Activated CD4-positive, alpha-beta memory T cell treated with anti-CD3 and anti-CD28 coated beads, Interleukin-2, amount 10 ng/mL, durations not matched to agents 7 days and 5 days (primary cell): Measurements from ENCODE around the gene PPM1J. TPM values are rescaled to one million over a fixed set of nuclear protein-coding genes. Genes with fewer than 3 reads are reported as not detected.
A peak's percentile ranks its signal among the peaks of the same experiment; 100 is the strongest.

Experiments used
- CTCF ChIA-PET: fragments of 350-600 bp; sonication (Branson Sonifier 250); formaldehyde crosslinking; loops from one replicate; lab custom pipeline; 2021; ENCODE audit warnings: antibody characterized with exemption, inconsistent platforms; lab: Charles Lee
- POLR2A ChIA-PET: fragments of 350-600 bp; sonication (Branson Sonifier 250); formaldehyde crosslinking; loops from one replicate; lab custom pipeline; 2021; ENCODE audit warnings: antibody characterized with exemption; lab: Charles Lee
- DNase-seq: peaks from one replicate; pipeline ENCODE4 v3.0.0-alpha.2; 2020
- H3K27ac Mint-ChIP-seq: one replicate; pipeline ENCODE4 v1.8.0; 2021; ENCODE audit warnings: mild to moderate bottlenecking, mixed read lengths
- H3K27me3 Mint-ChIP-seq: one replicate; pipeline ENCODE4 v1.8.0; 2021; ENCODE audit warnings: mixed read lengths
- H3K36me3 Mint-ChIP-seq: one replicate; pipeline ENCODE4 v1.8.0; 2021; ENCODE audit warnings: low read depth, mixed read lengths
- H3K4me1 Mint-ChIP-seq: one replicate; pipeline ENCODE4 v1.8.0; 2021; ENCODE audit warnings: mixed read lengths
- H3K4me3 Mint-ChIP-seq: one replicate; pipeline ENCODE4 v1.8.0; 2021; ENCODE audit warnings: mild to moderate bottlenecking, mixed read lengths
- H3K9me3 Mint-ChIP-seq: one replicate; pipeline ENCODE4 v1.8.0; 2021; ENCODE audit warnings: mixed read lengths
- total RNA-seq, 2 experiments: library from RNA; stranded (reverse); gene quantifications; one replicate each; pipeline ENCODE4 v1.2.3, GENCODE V29; 2021

PPM1J gene, protein sequence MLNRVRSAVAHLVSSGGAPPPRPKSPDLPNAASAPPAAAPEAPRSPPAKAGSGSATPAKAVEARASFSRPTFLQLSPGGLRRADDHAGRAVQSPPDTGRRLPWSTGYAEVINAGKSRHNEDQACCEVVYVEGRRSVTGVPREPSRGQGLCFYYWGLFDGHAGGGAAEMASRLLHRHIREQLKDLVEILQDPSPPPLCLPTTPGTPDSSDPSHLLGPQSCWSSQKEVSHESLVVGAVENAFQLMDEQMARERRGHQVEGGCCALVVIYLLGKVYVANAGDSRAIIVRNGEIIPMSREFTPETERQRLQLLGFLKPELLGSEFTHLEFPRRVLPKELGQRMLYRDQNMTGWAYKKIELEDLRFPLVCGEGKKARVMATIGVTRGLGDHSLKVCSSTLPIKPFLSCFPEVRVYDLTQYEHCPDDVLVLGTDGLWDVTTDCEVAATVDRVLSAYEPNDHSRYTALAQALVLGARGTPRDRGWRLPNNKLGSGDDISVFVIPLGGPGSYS
- not detected for total RNA-seq

GRCh38 chr1:112715264-112716053 lies at the start of gene PPM1J:
PPM1J (minus strand) TSS chr1:112715332; CDS start chr1:112715301, 31 bp downstream.
- CTCF ChIA-PET: interaction anchor here (0.6 to 7.9 kb wide), 32 partner anchors 7 to 738 kb away, joined by 3 to 96 read pairs (median 4); partner anchors contain the start of genes CAPZA1, CTTNBP2NL, LRIG2 and MOV10
- H3K27ac Mint-ChIP-seq: no peak within 1 kb of the TSS

DNA sequence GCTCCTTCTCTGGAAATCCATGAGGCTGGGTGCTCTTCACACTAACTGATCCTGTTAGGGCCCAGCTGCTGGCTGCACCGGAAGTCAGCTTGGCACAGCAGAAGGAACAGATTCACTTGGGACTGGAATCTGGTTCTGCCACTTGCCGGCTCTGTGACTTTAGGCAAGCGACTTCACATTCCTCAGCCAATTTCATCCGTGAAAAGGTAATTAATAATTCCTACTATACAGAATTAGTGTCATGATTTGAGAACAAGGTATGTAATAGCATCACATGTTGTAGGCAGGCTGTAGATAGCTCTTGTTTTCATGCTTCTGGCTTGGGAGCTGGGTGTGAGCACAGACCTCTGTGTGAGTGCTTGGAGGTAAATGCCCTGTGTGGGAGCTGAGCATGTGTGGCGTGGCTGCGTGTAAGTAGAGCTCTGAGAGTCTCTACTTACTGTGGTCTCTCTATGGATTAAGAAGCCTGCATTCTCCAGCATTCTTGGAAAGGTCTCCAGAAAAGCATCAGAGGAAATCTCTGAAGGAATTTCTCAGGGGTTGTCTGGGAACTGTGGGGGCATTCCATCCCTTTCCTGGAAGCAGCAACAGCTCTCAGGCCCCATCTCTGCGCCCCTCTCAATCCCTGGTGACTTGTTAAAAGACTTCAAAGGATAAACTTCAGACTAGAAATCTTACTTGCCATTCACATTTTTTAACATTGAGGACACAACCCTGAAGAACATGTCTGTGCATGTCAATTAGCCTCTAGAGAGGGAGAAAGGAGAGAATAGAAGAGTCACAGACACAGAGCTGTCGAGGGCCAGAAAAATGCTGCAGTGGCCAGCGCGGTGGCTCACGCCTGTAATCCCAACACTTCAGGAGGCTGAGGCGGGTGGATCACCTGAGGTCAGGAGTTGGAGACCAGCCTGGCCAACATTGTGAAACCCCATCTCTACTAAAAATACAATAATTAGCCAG lies 47.7 kb upstream of the PPM1J start:
- Mint-ChIP-seq H3K4me3 (no peak overlapping the region), H3K4me1 (no peaks in the 10 kb centered on the region), H3K36me3 (no peaks in the 10 kb centered on the region), H3K27me3 (peaks cover 43% of the 10 kb centered on the region), H3K9me3 (no peaks in the 10 kb centered on the region), H3K27ac (no peak overlapping the region)
- no peak for DNase-seq
- ChIA-PET CTCF (interaction anchor here (0.6 to 1.3 kb wide), 3 partner anchors 24 to 45 kb away, joined by 3 read pairs; no protein-coding TSS in a partner anchor), POLR2A (no interaction called here)

More at GRCh38 chr1:112715264-112716053, at the start of gene PPM1J:
- Mint-ChIP-seq H3K4me3 (peak within 1 kb of the TSS; percentile 81), H3K27me3 (peaks cover 53% of the 10 kb centered on the region), H3K4me1 (peaks cover 32% of the 10 kb centered on the region), H3K9me3 (no peaks in the 10 kb centered on the region), H3K36me3 (no peaks in the 10 kb centered on the region)
- peak; percentile 99 for DNase-seq
- POLR2A ChIA-PET: interaction anchor here (1.0 to 10.2 kb wide), 9 partner anchors 11 to 1214 kb away, joined by 3 to 51 read pairs (median 3); partner anchors contain the start of genes HIPK1, LRIG2, MOV10 and ST7L

DNA sequence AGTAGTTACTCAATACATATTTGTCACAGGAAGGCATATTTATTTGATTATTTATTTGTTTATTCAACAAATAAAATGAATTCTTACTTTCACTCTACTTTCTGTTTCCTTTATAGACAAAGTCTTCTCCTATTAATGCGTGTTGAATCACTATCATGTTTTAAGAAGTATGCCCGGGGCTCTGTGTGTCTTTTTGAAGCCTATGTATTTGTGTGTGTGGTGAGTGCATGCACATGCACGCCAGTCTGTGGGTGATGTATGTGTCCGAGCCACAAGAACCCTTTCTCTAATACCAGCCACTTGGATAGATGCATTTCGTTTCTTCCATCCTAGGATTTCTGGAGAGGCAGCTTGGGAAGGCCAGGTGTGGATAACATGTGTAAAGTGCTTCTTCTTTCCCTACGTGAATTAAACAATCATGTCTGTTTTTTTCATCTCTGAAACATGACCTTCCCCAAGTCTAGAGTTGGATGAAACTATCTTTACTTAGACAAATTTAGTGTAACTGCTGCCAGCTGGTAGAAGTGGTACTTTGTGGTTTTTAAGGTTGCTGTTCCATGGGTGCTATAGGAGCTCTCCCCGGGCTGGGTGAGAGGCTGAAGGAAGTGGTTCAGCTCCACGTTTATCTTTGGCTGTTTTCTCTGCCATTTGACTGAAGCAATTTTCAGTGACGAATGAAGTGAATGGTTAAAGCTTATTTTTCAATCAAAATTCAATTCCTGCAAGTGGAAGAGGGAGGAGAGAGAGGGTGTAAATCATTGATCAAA lies 46.8 kb upstream of the PPM1J start:
- Mint-ChIP-seq H3K27ac (no peak overlapping the region), H3K4me3 (no peak overlapping the region), H3K9me3 (no peaks in the 10 kb centered on the region), H3K27me3 (peaks cover 36% of the 10 kb centered on the region), H3K36me3 (no peaks in the 10 kb centered on the region), H3K4me1 (no peaks in the 10 kb centered on the region)
- POLR2A ChIA-PET: no interaction called here
- CTCF ChIA-PET: interaction anchor here (1.2 to 1.3 kb wide), 2 partner anchors 25 to 44 kb away, joined by 3 read pairs; no protein-coding TSS in a partner anchor
- no peak for DNase-seq

- no peaks in the 10 kb centered on the region for H3K4me1 Mint-ChIP-seq
- DNase-seq: no peak
- H3K9me3 Mint-ChIP-seq: no peaks in the 10 kb centered on the region
- no peak overlapping the region for H3K4me3 Mint-ChIP-seq
- H3K27me3 Mint-ChIP-seq: peaks cover 35% of the 10 kb centered on the region
- H3K27ac Mint-ChIP-seq: no peak overlapping the region
- POLR2A ChIA-PET: no interaction called here
- H3K36me3 Mint-ChIP-seq: no peaks in the 10 kb centered on the region
- CTCF ChIA-PET: no interaction called here
These were observed 44.1 kb upstream of the PPM1J start for GRCh38 chr1:112759228-112759627.

DNA sequence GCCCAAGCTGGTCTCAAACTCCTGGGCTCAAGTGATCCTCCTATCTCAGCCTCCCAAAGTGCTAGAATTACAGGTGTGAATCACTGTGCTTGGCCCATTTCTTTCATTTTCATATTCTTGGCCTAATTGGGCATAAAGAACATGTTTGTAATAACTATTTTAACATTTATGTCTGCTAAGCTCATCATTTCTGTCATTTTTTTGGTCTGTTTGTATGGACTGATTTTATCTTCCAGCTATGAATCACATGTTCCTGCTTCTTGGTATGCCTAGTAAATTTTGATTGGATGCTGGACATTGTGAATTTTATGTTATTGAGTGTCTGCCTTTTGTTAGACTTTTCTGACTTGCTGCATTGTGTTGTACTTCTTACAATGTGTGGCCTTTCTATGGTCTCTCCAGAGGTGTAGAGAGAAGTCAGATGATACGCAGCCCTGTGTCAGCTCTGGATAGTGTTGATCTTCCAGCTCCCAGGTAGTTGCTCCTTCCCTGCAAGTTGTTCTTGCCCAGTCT lies 39.0 kb upstream of the PPM1J start:
- peaks cover 31% of the 10 kb centered on the region for H3K27me3 Mint-ChIP-seq
- no peak for DNase-seq
- no peak overlapping the region for H3K27ac Mint-ChIP-seq
- peaks cover 2% of the 10 kb centered on the region for H3K9me3 Mint-ChIP-seq
- POLR2A ChIA-PET: no interaction called here
- no peaks in the 10 kb centered on the region for H3K4me1 Mint-ChIP-seq
- H3K36me3 Mint-ChIP-seq: no peaks in the 10 kb centered on the region
- H3K4me3 Mint-ChIP-seq: no peak overlapping the region
- CTCF ChIA-PET: interaction anchor here (1.0 kb wide), 1 partner anchor 38 kb away, joined by 3 read pairs; no protein-coding TSS in a partner anchor

DNA sequence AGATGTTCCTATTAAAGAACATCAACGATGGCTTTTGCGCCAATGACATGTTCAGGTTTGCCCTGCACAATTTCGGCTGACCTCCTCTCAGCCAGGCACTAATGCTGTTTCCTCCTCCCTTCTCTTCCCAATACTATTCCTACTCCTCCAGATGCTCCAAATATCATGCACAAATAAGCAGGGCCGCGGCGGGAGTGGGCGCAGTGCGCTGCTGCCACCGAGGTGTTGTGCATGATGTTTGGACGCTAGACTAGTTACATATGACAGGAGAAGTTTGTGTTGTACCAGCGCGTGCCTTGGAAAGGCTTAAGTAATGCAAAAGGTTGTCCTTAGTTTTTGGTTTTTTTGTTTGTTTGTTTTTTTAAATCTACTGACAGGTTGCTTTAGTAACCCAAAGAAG lies 33.3 kb upstream of the PPM1J start:
- Mint-ChIP-seq H3K9me3 (peaks cover 2% of the 10 kb centered on the region), H3K36me3 (no peaks in the 10 kb centered on the region), H3K4me1 (peaks cover 4% of the 10 kb centered on the region), H3K27ac (no peak overlapping the region), H3K4me3 (no peak overlapping the region), H3K27me3 (peaks cover 44% of the 10 kb centered on the region)
- DNase-seq: no peak
- POLR2A ChIA-PET: no interaction called here
- CTCF ChIA-PET: no interaction called here

DNA sequence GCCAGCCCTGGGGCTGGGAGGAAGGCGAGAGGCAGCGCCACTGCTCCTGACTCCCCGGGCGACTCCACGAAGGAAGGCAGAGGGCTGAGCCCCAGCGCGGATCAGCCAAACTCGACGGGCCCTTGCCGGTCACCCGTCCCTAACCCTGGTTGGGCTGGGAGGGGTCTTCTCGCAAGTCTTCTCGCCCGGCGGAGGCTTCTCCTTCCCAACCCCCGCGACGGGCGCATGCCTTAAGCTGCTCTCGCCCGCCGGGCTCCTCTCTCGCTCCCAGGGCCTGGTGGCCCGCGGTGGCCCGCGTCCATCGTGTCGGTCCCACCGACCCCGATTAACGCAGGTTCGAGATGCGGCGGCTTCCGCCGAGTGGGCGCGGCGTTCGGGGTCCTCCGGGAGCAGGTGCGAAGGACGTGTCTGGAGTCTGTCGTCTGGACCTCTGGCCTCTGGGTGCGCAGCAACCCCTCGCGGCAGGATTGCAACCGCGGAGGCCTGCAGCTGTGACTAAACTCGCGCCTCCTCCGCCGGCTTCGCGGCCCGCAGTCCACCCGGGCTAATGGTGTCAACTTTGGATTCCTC lies 29.0 kb upstream of the PPM1J start:
- Mint-ChIP-seq H3K27me3 (peaks cover 71% of the 10 kb centered on the region), H3K27ac (no peak overlapping the region), H3K36me3 (no peaks in the 10 kb centered on the region), H3K4me1 (peaks cover 5% of the 10 kb centered on the region), H3K4me3 (no peak overlapping the region), H3K9me3 (no peaks in the 10 kb centered on the region)
- DNase-seq: no peak
- ChIA-PET CTCF (interaction anchor here (0.6 to 1.8 kb wide), 2 partner anchors 27 to 222 kb away, joined by 3 to 6 read pairs; no protein-coding TSS in a partner anchor), POLR2A (no interaction called here)

- DNase-seq: no peak
- ChIA-PET CTCF (interaction anchor here (0.6 to 1.8 kb wide), 2 partner anchors 27 to 222 kb away, joined by 3 to 6 read pairs; no protein-coding TSS in a partner anchor), POLR2A (no interaction called here)
- peaks cover 5% of the 10 kb centered on the region for H3K4me1 Mint-ChIP-seq
- no peaks in the 10 kb centered on the region for H3K9me3 Mint-ChIP-seq
- no peak overlapping the region for H3K4me3 Mint-ChIP-seq
- H3K36me3 Mint-ChIP-seq: no peaks in the 10 kb centered on the region
- H3K27me3 Mint-ChIP-seq: peaks cover 71% of the 10 kb centered on the region
- H3K27ac Mint-ChIP-seq: no peak overlapping the region
These were observed 28.3 kb upstream of the PPM1J start for GRCh38 chr1:112743174-112744008.

DNA sequence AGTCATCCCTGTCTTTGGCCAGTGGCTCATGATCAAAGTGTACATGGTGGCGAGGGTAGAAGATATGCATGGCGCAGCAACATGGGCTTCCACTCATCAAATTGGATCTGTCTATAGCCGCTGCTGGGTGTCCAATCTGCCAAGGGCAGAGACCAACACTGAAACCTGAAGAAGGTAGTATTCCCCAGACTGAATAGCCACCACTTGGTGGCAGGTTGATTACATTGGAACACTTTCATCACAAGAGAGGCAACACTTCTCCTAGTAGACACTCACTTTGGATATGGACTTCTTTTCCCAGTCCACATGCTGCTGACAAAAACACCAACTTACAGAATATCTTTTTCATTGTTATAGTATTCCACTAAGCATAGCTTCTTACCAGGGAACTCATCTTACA lies 22.4 kb upstream of the PPM1J start:
- Mint-ChIP-seq H3K4me3 (no peak overlapping the region), H3K27me3 (peaks cover 44% of the 10 kb centered on the region), H3K9me3 (no peaks in the 10 kb centered on the region), H3K27ac (no peak overlapping the region), H3K4me1 (no peaks in the 10 kb centered on the region), H3K36me3 (no peaks in the 10 kb centered on the region)
- ChIA-PET POLR2A (no interaction called here), CTCF (no interaction called here)
- DNase-seq: no peak

- no peak for DNase-seq
- ChIA-PET POLR2A (no interaction called here), CTCF (interaction anchor here (0.6 to 0.9 kb wide), 2 partner anchors 10 to 27 kb away, joined by 3 read pairs; no protein-coding TSS in a partner anchor)
- peaks cover 28% of the 10 kb centered on the region for H3K27me3 Mint-ChIP-seq
- H3K27ac Mint-ChIP-seq: no peak overlapping the region
- H3K9me3 Mint-ChIP-seq: no peaks in the 10 kb centered on the region
- H3K4me1 Mint-ChIP-seq: no peaks in the 10 kb centered on the region
- H3K4me3 Mint-ChIP-seq: no peak overlapping the region
- H3K36me3 Mint-ChIP-seq: no peaks in the 10 kb centered on the region
These were observed 20.6 kb upstream of the PPM1J start for GRCh38 chr1:112735752-112736151.
